ENCODE measurements around the gene KLHL18.

- TF ChIP-seq CTCF (IDR thresholded peaks at IDR 0.05) (no peak), POLR2A (IDR thresholded peaks at IDR 0.05) (no peak)
Measured at GRCh38 chr3:47291158-47291753, 8.5 kb downstream of the KLHL18 start.
